Effector memory CD4-positive, alpha-beta T cell (primary cell): ENCODE measurements around the gene DENND1A.

Experiments
- DNase-seq, 3 donors: peaks; one replicate each; pipeline ENCODE4 v3.0.0-alpha.2; 2020
- H3K27ac ChIP-seq: 2 replicates; pipeline ENCODE4 v1.7.0; 2013; ENCODE audit warnings: mild to moderate bottlenecking, low read length, moderate library complexity; ENCODE audit not compliant: insufficient read depth, poor library complexity, severe bottlenecking
- H3K27me3 ChIP-seq: replicated peaks from 2 replicates; pipeline ENCODE4 v1.7.0; 2013; ENCODE audit warnings: mild to moderate bottlenecking, low read length; ENCODE audit not compliant: insufficient read depth, control insufficient read depth, poor library complexity, severe bottlenecking
- H3K36me3 ChIP-seq: 2 replicates; pipeline ENCODE4 v1.7.0; 2013; ENCODE audit warnings: mild to moderate bottlenecking, low read length, moderate library complexity; ENCODE audit not compliant: control insufficient read depth, insufficient read depth
- H3K4me1 ChIP-seq: 2 replicates; pipeline ENCODE4 v1.7.0; 2013; ENCODE audit warnings: low read length, mild to moderate bottlenecking; ENCODE audit not compliant: control insufficient read depth, insufficient read depth, poor library complexity, severe bottlenecking
- H3K4me3 ChIP-seq: 2 replicates; pipeline ENCODE4 v1.7.0; 2013; ENCODE audit warnings: low read length, low read depth, mild to moderate bottlenecking; ENCODE audit not compliant: insufficient read depth, poor library complexity, severe bottlenecking
- H3K9me3 ChIP-seq: 2 replicates; pipeline ENCODE4 v1.7.0; 2013; ENCODE audit warnings: mild to moderate bottlenecking, low read length, moderate library complexity; ENCODE audit not compliant: control insufficient read depth

The DENND1A gene

DNA sequence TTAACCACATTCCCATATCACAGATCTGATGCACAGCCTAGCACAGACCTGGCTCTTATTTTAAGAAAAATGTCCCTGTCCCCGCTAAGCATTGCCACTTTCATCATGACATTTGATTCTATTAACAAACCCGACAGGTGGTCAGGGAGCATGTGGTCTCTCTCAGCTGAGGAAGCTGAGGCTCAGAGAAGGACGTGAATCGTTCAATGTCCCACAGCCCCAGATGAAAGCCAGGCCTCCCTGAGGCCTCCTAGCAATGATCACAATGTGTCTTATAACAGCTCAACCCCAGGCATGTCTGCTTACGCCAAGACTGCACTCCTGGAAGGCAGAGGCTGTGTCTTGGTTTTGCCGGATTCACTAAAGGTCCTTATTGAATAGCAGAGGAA is 584.4 kb downstream of the DENND1A start:
- Histone ChIP-seq H3K9me3 (no peaks in the 10 kb centered on the region), H3K36me3 (no peaks in the 10 kb centered on the region), H3K4me3 (no peak overlapping the region), H3K27ac (no peak overlapping the region), H3K27me3 (no peaks in the 10 kb centered on the region), H3K4me1 (peaks cover under 1% of the 10 kb centered on the region)
- no peak for DNase-seq

- no peaks in the 10 kb centered on the region for H3K9me3 ChIP-seq
- H3K27me3 ChIP-seq: no peaks in the 10 kb centered on the region
- no peak overlapping the region for H3K4me3 ChIP-seq
- no peak overlapping the region for H3K27ac ChIP-seq
- peaks cover 12% of the 10 kb centered on the region for H3K4me1 ChIP-seq
- no peaks in the 10 kb centered on the region for H3K36me3 ChIP-seq
- DNase-seq: no peak
Observed at GRCh38 chr9:123344192-123344949, 585.6 kb downstream of the DENND1A start.

- Histone ChIP-seq H3K4me1 (peaks cover 12% of the 10 kb centered on the region), H3K27me3 (no peaks in the 10 kb centered on the region), H3K36me3 (no peaks in the 10 kb centered on the region), H3K4me3 (no peak overlapping the region), H3K27ac (no peak overlapping the region), H3K9me3 (no peaks in the 10 kb centered on the region)
- no peak for DNase-seq
Observed at GRCh38 chr9:123343443-123344191, 586.3 kb downstream of the DENND1A start.

DNA sequence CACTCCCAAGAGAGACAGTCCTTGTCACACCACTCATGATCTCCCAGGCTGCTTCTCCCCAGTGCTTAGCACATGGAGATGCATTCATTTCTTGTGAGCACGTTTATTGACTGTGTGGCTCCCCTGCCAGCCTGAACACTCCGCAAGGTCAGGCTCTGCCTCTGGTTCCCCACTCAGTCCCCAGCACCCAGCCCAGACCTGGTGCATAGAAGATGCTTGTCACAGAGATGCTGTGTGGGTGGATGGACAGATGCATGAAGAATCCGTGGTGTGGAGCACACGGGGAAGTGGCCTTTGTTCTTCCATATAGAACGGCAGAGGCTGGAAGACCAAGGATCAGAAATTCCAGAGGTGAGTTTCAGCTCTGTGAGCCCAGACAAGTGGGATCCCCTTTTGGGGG is 587.7 kb downstream of the DENND1A start:
- H3K4me1 ChIP-seq: peaks cover 12% of the 10 kb centered on the region
- no peak overlapping the region for H3K4me3 ChIP-seq

DNA sequence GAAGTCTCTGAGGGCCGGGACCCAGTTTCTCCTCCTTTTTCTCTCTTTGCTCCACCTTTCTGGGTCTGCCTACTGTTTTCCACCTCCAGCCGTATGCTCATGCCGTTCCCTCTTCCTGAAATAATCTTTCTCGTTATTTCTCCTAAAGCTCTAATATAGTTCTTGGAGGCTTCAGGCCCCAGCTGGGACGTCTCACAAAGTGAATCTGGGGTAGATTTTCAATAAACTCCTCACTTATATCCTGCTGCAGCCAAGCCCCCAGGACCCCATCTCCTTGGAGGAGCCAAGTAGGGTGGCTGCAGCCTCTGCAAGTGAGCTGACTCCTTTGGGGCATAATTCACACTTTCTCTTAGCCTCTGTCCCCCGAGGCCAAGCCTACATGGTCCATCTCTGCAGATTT is 588.1 kb downstream of the DENND1A start:
- H3K9me3 ChIP-seq: no peaks in the 10 kb centered on the region
- H3K36me3 ChIP-seq: no peaks in the 10 kb centered on the region
- no peak overlapping the region for H3K4me3 ChIP-seq
- peaks cover 12% of the 10 kb centered on the region for H3K4me1 ChIP-seq
- DNase-seq: no peak
- no peaks in the 10 kb centered on the region for H3K27me3 ChIP-seq
- H3K27ac ChIP-seq: no peak overlapping the region

More for the DNA sequence above, 587.7 kb downstream of the DENND1A start:
- no peak for DNase-seq
- H3K27ac ChIP-seq: no peak overlapping the region
- H3K27me3 ChIP-seq: no peaks in the 10 kb centered on the region
- H3K9me3 ChIP-seq: no peaks in the 10 kb centered on the region
- H3K36me3 ChIP-seq: no peaks in the 10 kb centered on the region

GRCh38 chr9:123339666-123340510 is 590.0 kb downstream of the DENND1A start:
- Histone ChIP-seq H3K36me3 (no peaks in the 10 kb centered on the region), H3K9me3 (no peaks in the 10 kb centered on the region), H3K4me3 (peak overlapping the region; percentile 67), H3K27ac (no peak overlapping the region), H3K4me1 (peaks cover 12% of the 10 kb centered on the region), H3K27me3 (no peaks in the 10 kb centered on the region)
- no peak for DNase-seq

DNA sequence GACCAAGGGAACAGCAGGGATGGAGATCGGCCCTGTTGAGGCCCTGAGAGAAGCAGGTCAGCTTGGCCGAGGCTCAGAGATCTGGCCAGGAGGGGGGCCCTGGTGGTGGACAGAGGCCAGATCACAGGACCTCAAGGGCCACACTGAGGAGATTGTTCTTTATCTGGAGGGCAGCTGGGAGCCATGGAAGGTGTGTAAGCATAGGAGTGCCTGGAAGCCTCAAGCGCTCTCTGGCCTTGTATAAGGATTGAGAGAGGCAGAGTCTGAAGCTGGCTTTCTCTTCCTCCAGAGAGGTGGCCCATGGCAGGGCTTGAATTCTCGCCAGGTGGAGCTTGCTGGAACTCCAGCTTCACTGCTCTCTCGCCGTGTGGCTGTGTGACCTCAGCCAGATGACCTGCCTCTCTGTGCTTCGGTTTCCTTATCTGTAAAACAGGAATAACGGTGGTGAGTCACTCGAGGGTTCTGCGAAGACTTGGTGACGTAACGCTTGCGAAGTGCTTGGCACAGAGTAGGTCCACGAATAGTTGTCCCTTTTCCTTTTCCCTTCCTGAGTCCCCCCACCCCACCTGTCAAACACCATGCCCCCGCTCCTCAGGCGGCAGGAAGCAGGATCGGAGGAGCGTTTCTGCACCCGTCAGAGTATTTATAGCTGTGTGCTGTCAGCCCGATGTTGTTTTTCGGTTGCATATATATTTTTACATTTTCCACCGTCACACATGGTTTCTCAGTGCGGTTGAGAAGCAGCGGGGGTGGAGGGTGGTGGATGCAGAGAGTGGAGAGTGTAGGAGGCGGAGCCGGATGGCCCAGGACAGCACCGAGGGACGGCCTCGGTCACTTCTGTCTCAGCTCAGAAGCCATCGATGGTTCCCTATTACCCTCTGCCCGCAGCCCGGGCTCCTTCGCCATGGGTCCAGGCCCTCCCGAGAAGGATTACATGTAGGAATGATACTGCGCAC is 590.9 kb downstream of the DENND1A start:
- Histone ChIP-seq H3K9me3 (no peaks in the 10 kb centered on the region), H3K4me1 (peaks cover 12% of the 10 kb centered on the region), H3K27ac (no peak overlapping the region), H3K36me3 (no peaks in the 10 kb centered on the region), H3K27me3 (no peaks in the 10 kb centered on the region), H3K4me3 (peak overlapping the region; percentile 67)
- DNase-seq: peak in 2 of 3 donors; percentile 9 to 20

DNA sequence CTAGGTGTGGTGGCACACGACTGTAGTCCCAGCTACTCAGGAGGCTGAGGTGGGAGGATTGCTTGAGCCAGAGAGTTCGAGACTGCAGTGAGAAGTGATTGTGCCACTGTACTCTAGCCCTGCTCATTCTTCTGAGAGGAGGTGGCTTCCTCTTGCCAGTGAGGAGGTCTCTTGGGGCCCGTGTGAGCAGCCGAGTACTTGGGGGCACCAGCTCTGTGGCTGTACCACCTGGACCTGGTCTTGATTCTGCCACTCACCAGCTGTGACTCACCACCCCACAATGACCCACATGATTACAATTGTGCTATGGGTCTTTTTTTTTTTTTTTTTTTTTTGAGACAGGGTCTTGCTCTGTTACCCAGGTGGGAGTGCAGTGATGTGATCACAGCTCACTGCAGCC is 592.0 kb downstream of the DENND1A start:
- DNase-seq: no peak
- Histone ChIP-seq H3K27ac (no peak overlapping the region), H3K4me3 (no peak overlapping the region)

DNA sequence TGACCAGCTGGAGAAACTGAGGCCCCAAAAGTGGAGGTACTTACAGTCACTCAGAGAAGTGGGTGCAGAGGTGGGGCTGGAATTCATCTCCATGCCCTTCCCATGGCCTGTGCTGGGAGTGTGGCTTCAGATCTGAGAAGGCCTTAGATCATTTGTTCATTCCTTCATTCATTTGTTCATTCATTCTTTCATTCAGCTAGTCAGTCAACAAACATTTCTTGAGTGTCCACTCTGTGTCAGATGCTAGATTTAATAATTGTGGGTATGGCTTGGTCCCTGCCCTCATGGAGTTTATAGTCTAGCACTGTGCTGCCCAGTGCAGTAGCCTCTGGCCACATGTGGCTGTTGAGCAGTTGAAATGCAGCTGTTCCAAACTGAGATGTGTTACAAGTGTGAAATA is 593.0 kb downstream of the DENND1A start:
- no peaks in the 10 kb centered on the region for H3K27me3 ChIP-seq
- H3K9me3 ChIP-seq: no peaks in the 10 kb centered on the region
- H3K4me1 ChIP-seq: peaks cover 12% of the 10 kb centered on the region
- no peak overlapping the region for H3K27ac ChIP-seq
- no peaks in the 10 kb centered on the region for H3K36me3 ChIP-seq
- no peak overlapping the region for H3K4me3 ChIP-seq
- DNase-seq: no peak

More for the DNA sequence above, 592.0 kb downstream of the DENND1A start:
- Histone ChIP-seq H3K36me3 (no peaks in the 10 kb centered on the region), H3K9me3 (no peaks in the 10 kb centered on the region), H3K27me3 (no peaks in the 10 kb centered on the region), H3K4me1 (peaks cover 12% of the 10 kb centered on the region)
